H1 (cell line): Measurements from ENCODE around the gene DAGLA. TPM values are rescaled to one million over a fixed set of nuclear protein-coding genes. Genes with fewer than 3 reads are reported as not detected.

ENCODE experiments used
- CTCF ChIA-PET: fragments of 300-600 bp; sonication (Branson Sonifier 250); formaldehyde crosslinking; loops from one replicate; lab custom pipeline; 2021; ENCODE audit not compliant: partially characterized antibody; lab: Charles Lee
- POLR2A ChIA-PET: fragments of 300-600 bp; sonication (Branson Sonifier 250); formaldehyde crosslinking; loops from one replicate; lab custom pipeline; 2021; ENCODE audit warnings: inconsistent platforms; ENCODE audit not compliant: partially characterized antibody; lab: Charles Lee
- DNase-seq, 2 experiments: peaks; one replicate each; pipeline versions ENCODE4 v3.0.0 to v3.0.0-alpha.2; 2010 to 2022; ENCODE audit warnings: low spot score in 2 of 2, low read depth in 1 of 2, mixed read lengths in 1 of 2
- FAIRE-seq: peaks from 2 replicates; lab custom pipeline; 2011; peaks lifted over from hg19 to GRCh38; lab: Jason Lieb, UNC
- H2AFZ ChIP-seq: 2 replicates; pipeline ENCODE4 v1.8.1; 2012; ENCODE audit warnings: low read length, inconsistent platforms
- H2AK5ac ChIP-seq: 2 replicates; pipeline ENCODE4 v1.6.1; 2013; ENCODE audit warnings: low read depth, low read length
- H2BK120ac ChIP-seq: replicated peaks from 2 replicates; pipeline ENCODE3; 2013; ENCODE audit warnings: low read depth, low read length, inconsistent platforms
- H2BK12ac ChIP-seq: 2 replicates; pipeline ENCODE4 v1.6.1; 2013; ENCODE audit warnings: low read depth, low read length
- H2BK15ac ChIP-seq: 2 replicates; pipeline ENCODE4 v1.6.1; 2013; ENCODE audit warnings: low read length
- H2BK20ac ChIP-seq: 2 replicates; pipeline ENCODE4 v1.6.1; 2013; ENCODE audit warnings: low read length
- H2BK5ac ChIP-seq: 2 replicates; pipeline ENCODE4 v1.6.1; 2013; ENCODE audit warnings: low read depth, low read length
- H3K14ac ChIP-seq: 2 replicates; pipeline ENCODE4 v1.6.1; 2013; ENCODE audit warnings: inconsistent platforms; ENCODE audit not compliant: insufficient read length
- H3K18ac ChIP-seq: 2 replicates; pipeline ENCODE4 v1.6.1; 2013; ENCODE audit warnings: low read length; ENCODE audit errors: extremely low read depth
- H3K23ac ChIP-seq: 2 replicates; pipeline ENCODE4 v1.6.1; 2013; ENCODE audit warnings: inconsistent platforms; ENCODE audit not compliant: insufficient read length
- H3K23me2 ChIP-seq: 2 replicates; pipeline ENCODE4 v1.6.1; 2013; ENCODE audit warnings: low read depth, low read length
- H3K27ac ChIP-seq: 2 replicates; pipeline ENCODE4 v1.6.1; 2011; ENCODE audit warnings: low read depth, low read length, inconsistent platforms
- H3K27me3 ChIP-seq, 4 experiments: replicated peaks in 1 of 4; 1 replicate in 1 of 4; 2 replicates in 3 of 4; pipeline versions ENCODE4 v1.6.1 to v1.8.1; 2011 to 2013; ENCODE audit warnings: low read length in 3 of 4, mild to moderate bottlenecking in 3 of 4, inconsistent platforms in 2 of 4, mixed read lengths in 2 of 4, moderate library complexity in 1 of 4; ENCODE audit not compliant: control insufficient read depth in 3 of 4, insufficient read depth in 3 of 4; ENCODE audit errors: extremely low read depth in 1 of 4
- H3K36me3 ChIP-seq, 4 experiments: 2 replicates each; pipeline versions ENCODE4 v1.6.1 to v1.8.1; 2011 to 2013; ENCODE audit warnings: mild to moderate bottlenecking in 4 of 4, low read length in 3 of 4, moderate library complexity in 2 of 4, control low read depth in 1 of 4, inconsistent platforms in 1 of 4; ENCODE audit not compliant: insufficient read depth in 4 of 4, control insufficient read depth in 2 of 4
- H3K4ac ChIP-seq: replicated peaks from 2 replicates; pipeline ENCODE3; 2013; ENCODE audit warnings: low read length, low read depth, mixed read lengths, inconsistent platforms; ENCODE audit not compliant: insufficient read length
- H3K4me1 ChIP-seq, 4 experiments: replicated peaks in 1 of 4; 1 replicate in 1 of 4; 2 replicates in 3 of 4; pipeline versions ENCODE4 v1.6.1 to v1.8.1; 2011 to 2013; ENCODE audit warnings: low read length in 3 of 4, inconsistent platforms in 2 of 4, mixed read lengths in 1 of 4; ENCODE audit not compliant: insufficient read depth in 4 of 4, control insufficient read depth in 3 of 4
- H3K4me2 ChIP-seq, 2 experiments: 2 replicates each; pipeline versions ENCODE4 v1.6.1 to v1.8.1; 2011 to 2013; ENCODE audit warnings: low read depth in 2 of 2, low read length in 2 of 2, control low read depth in 1 of 2, inconsistent platforms in 1 of 2, mild to moderate bottlenecking in 1 of 2; ENCODE audit not compliant: insufficient read depth in 1 of 2
- H3K4me3 ChIP-seq, 4 experiments: fragments of 200-600, 300-600 bp in 1 of 4; sonication (generic), shearing (Covaris generic), sonication (Bioruptor Twin) in 1 of 4; 2 replicates each; pipeline versions ENCODE4 v1.5.1 to v1.8.1; 2011 to 2016; ENCODE audit warnings: low read length in 4 of 4, low read depth in 3 of 4, control low read depth in 2 of 4, inconsistent platforms in 2 of 4, mild to moderate bottlenecking in 2 of 4, mixed read lengths in 1 of 4, moderate library complexity in 1 of 4; ENCODE audit not compliant: insufficient read depth in 2 of 4; ENCODE audit errors: extremely low read depth in 1 of 4
- H3K56ac ChIP-seq: replicated peaks from 2 replicates; pipeline ENCODE3; 2013; ENCODE audit warnings: low read depth, mild to moderate bottlenecking, mixed read lengths, low read length, inconsistent platforms; ENCODE audit not compliant: insufficient read length
- H3K79me1 ChIP-seq: 2 replicates; pipeline ENCODE4 v1.6.1; 2013; ENCODE audit warnings: low read depth, low read length, control low read depth
- H3K79me2 ChIP-seq, 2 experiments: 2 replicates each; pipeline versions ENCODE4 v1.6.1 to v1.8.1; 2012 to 2013; ENCODE audit warnings: low read length in 2 of 2, mild to moderate bottlenecking in 2 of 2, inconsistent platforms in 1 of 2; ENCODE audit not compliant: insufficient read depth in 2 of 2, control insufficient read depth in 1 of 2
- H3K9ac ChIP-seq, 4 experiments: replicated peaks in 1 of 4; 1 replicate in 1 of 4; 2 replicates in 3 of 4; pipeline versions ENCODE4 v1.6.1 to v1.8.1; 2011 to 2013; ENCODE audit warnings: low read depth in 3 of 4, low read length in 3 of 4, control low read depth in 2 of 4, mild to moderate bottlenecking in 2 of 4, moderate library complexity in 2 of 4, inconsistent platforms in 1 of 4; ENCODE audit errors: extremely low read depth in 1 of 4
- H3K9me3 ChIP-seq, 2 experiments: 2 replicates each; pipeline versions ENCODE4 v1.6.1 to v1.8.1; 2012 to 2013; ENCODE audit warnings: mild to moderate bottlenecking in 2 of 2, moderate library complexity in 2 of 2, control low read depth in 1 of 2, inconsistent platforms in 1 of 2, low read depth in 1 of 2, low read length in 1 of 2, mixed read lengths in 1 of 2; ENCODE audit not compliant: insufficient read depth in 2 of 2
- H4K20me1 ChIP-seq, 2 experiments: replicated peaks in 1 of 2; 2 replicates each; pipeline versions ENCODE3 to v1.8.1; 2011 to 2013; ENCODE audit warnings: inconsistent platforms in 2 of 2, low read length in 2 of 2, mild to moderate bottlenecking in 1 of 2; ENCODE audit not compliant: insufficient read depth in 2 of 2, control insufficient read depth in 1 of 2
- H4K5ac ChIP-seq: 2 replicates; pipeline ENCODE4 v1.6.1; 2013; ENCODE audit warnings: low read length, low read depth, mixed read lengths, inconsistent platforms; ENCODE audit not compliant: insufficient read length
- H4K8ac ChIP-seq: 2 replicates; pipeline ENCODE4 v1.8.0; 2013; ENCODE audit warnings: mild to moderate bottlenecking, moderate library complexity, low read length, inconsistent platforms; ENCODE audit not compliant: insufficient read depth; ENCODE audit errors: extremely low read depth
- H4K91ac ChIP-seq: replicated peaks from 2 replicates; pipeline ENCODE3; 2013; ENCODE audit warnings: low read length, mixed read lengths, inconsistent platforms; ENCODE audit not compliant: insufficient read length
- JUN ChIP-seq: IDR thresholded peaks from 2 replicates; pipeline ENCODE4 v1.6.1; 2011; ENCODE audit warnings: low read depth, mild to moderate bottlenecking, improper control_type of control experiment, low read length
- MAX ChIP-seq: IDR thresholded peaks from 2 replicates; pipeline ENCODE4 v1.6.1; 2012; ENCODE audit warnings: inconsistent platforms
- SIN3A ChIP-seq, 2 experiments: IDR thresholded peaks in 1 of 2; conservative IDR thresholded peaks in 1 of 2; 2 replicates each; pipeline ENCODE4 v1.6.1; 2011 to 2012; ENCODE audit warnings: low read length in 2 of 2, improper control_type of control experiment in 1 of 2, low read depth in 1 of 2, mild to moderate bottlenecking in 1 of 2
- WGBS, 2 experiments: shearing (Covaris generic) in 1 of 2; methylation state at CpG; one replicate each; pipeline versions ENCODE4 v1.1.6 to v1.1.7; 2013 to 2015; ENCODE audit warnings: low lambda C conversion rate in 2 of 2, mixed read lengths in 2 of 2, inconsistent platforms in 1 of 2, low coverage in 1 of 2, missing lambda C conversion rate in 1 of 2; ENCODE audit not compliant: insufficient replicate concordance in 2 of 2, insufficient coverage in 1 of 2, insufficient read length in 1 of 2; ENCODE audit errors: extremely low coverage in 1 of 2, missing lambda C conversion rate in 1 of 2; 5-methylcytosine and 5-hydroxymethylcytosine counted together
- polyA plus RNA-seq, 7 experiments: library from polyadenylated mRNA; depleted of rRNA in 3 of 7; stranded (reverse) in 5 of 7; unstranded in 2 of 7; fragments of >200 nt in 5 of 7; fragments of 200-250 nt in 2 of 7; gene quantifications; 1 replicate in 5 of 7; 2 replicates in 1 of 7; 4 replicates in 1 of 7; pipeline versions ENCODE4 v1.2.1 to v1.2.3, GENCODE V29; 2011 to 2013; ENCODE audit warnings: missing spikeins in 2 of 7, mixed read lengths in 2 of 7
- total RNA-seq: library from RNA; stranded (reverse); fragmentation: NEBNext Ultra II Directional; extraction: Animal tissue kit (Norgen Biotek cat#: 25700); gene quantifications from 2 replicates; pipeline ENCODE4 v1.2.1, GENCODE V29; 2021
- TF ChIP-seq, protein P1 (sequence below): IDR thresholded peaks from 2 replicates; pipeline ENCODE4 v1.6.1; 2012; ENCODE audit warnings: inconsistent platforms

DAGLA gene
- total and polyA plus RNA-seq, 2 of the 8 experiments (the other 6 are each of a cell fraction or from before 2014, with no cell fraction given), result 3.6 to 6.6 TPM

DNA sequence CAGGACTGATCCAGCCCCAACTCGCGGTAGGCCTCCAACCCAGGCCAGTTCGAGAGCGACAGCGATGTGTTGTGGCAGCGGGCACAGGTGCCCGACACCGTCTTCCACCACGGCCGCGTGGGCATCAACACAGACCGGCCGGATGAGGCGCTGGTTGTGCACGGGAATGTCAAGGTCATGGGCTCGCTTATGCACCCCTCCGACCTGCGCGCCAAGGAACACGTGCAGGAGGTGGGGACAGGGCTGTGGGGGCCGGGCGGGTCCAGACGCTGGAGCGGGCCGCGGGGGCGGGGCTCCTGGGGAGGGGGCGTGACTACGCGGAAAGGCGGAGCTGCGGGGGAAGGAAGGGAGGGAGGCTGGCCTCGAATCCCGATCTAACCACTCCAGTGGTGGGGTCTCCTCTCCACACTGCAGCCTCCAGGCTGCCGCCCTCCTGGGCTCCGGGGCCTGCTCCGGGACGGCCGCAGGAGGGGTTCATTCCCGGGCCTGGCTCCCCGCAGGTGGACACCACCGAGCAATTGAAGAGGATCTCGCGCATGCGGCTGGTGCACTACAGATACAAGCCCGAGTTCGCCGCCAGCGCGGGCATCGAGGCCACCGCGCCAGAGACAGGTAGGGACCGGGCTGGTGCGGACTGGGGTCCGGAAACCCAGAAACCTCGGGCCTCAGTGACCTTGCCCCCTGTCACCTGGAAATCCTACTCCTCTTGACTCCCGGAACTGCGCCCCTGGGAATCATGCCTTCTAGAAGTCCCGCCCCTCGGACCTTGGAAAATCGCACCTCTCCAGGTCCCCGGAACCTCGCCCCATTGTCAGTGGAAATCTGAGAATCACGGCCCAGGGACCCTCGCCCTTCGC lies 97.3 kb downstream of the DAGLA start:
- H3K4ac ChIP-seq, result no peak overlapping the region
- 0 out of 2 replicates have a peak overlapping the region, but pooled peaks have one; percentile 5 for H2BK5ac ChIP-seq
- no peaks in the 10 kb centered on the region for H3K9me3 ChIP-seq
- 0 out of 4 replicates have a peak overlapping the region, but pooled peaks of 1 of the 2 experiments have one; percentile 12 for H3K4me2 ChIP-seq
- TF ChIP-seq SIN3A (conservative IDR thresholded peaks at IDR 0.05 in 1 of 2, IDR thresholded peaks at IDR 0.05 in 1 of 2; ENCODE audit: low read depth in 1 of 2, low read length in 2 of 2) (no peak), JUN (no peak), MAX (peak; percentile 77)
- TF ChIP-seq, protein P1, sequence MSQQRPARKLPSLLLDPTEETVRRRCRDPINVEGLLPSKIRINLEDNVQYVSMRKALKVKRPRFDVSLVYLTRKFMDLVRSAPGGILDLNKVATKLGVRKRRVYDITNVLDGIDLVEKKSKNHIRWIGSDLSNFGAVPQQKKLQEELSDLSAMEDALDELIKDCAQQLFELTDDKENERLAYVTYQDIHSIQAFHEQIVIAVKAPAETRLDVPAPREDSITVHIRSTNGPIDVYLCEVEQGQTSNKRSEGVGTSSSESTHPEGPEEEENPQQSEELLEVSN, result 0 out of 2 replicates have a peak, but pooled peaks have one; percentile 42
- H2BK20ac ChIP-seq, result no peak overlapping the region
- H3K4me3 ChIP-seq, result no peak overlapping the region
- H3K18ac ChIP-seq, result no peak overlapping the region
- FAIRE-seq (no peak), DNase-seq (peak in 1 of 2 experiments; percentile 92)
- no peaks in the 10 kb centered on the region for H3K79me2 ChIP-seq
- H3K27me3 ChIP-seq, result no peaks in the 10 kb centered on the region; a peak in 1 of 7 replicates
- 85% methylated on average over 41 of the region's 67 CpGs; no CpG with 5 or more reads in 1 of the 2 experiments for WGBS, 2 experiments
- no peaks in the 10 kb centered on the region for H3K23me2 ChIP-seq
- no peak overlapping the region for H3K23ac ChIP-seq
- no peak overlapping the region for H2BK12ac ChIP-seq
- H2AK5ac ChIP-seq, result no peak overlapping the region
- no peak overlapping the region for H4K5ac ChIP-seq
- no peak overlapping the region for H3K56ac ChIP-seq
- H3K4me1 ChIP-seq, result peaks cover 0 to 8% (median 6%) of the 10 kb centered on the region in 4 experiments; a peak in 6 of 7 replicates
- H3K36me3 ChIP-seq, result no peaks in the 10 kb centered on the region
- H4K8ac ChIP-seq, result peak overlapping the region; percentile 52; the same call in 1 of the 2 replicates
- ChIA-PET POLR2A (interaction anchor here (0.8 to 2.1 kb wide), 3 partner anchors 10 to 18 kb away, joined by 3 to 5 read pairs (median 5); partner anchors contain the start of genes FEN1 and TMEM258), CTCF (interaction anchor here (0.9 to 7.2 kb wide), 12 partner anchors 10 to 316 kb away, joined by 3 to 48 read pairs (median 6); partner anchors contain the start of genes FEN1, MYRF and TMEM258)
- H3K27ac ChIP-seq, result 0 out of 2 replicates have a peak overlapping the region, but pooled peaks have one; percentile 41
- no peak overlapping the region for H2BK120ac ChIP-seq
- H2BK15ac ChIP-seq, result no peak overlapping the region
- H4K91ac ChIP-seq, result no peak overlapping the region
- H3K9ac ChIP-seq, result no peak overlapping the region
- no peak overlapping the region for H2AFZ ChIP-seq
- H3K14ac ChIP-seq, result no peak overlapping the region
- H4K20me1 ChIP-seq, result no peaks in the 10 kb centered on the region
- no peaks in the 10 kb centered on the region for H3K79me1 ChIP-seq
